Epithelial cell of prostate (primary cell): ENCODE data around the gene FAM131A.

ENCODE experiments used
- DNase-seq: peaks from one replicate; pipeline ENCODE4 v3.0.0-alpha.2; 2011; ENCODE audit warnings: low read depth, low spot score
- H3K27ac ChIP-seq: fragments of 450-650 bp; 2 replicates; pipeline ENCODE4 v1.5.1; 2017; ENCODE audit warnings: mild to moderate bottlenecking

The FAM131A gene

DNA sequence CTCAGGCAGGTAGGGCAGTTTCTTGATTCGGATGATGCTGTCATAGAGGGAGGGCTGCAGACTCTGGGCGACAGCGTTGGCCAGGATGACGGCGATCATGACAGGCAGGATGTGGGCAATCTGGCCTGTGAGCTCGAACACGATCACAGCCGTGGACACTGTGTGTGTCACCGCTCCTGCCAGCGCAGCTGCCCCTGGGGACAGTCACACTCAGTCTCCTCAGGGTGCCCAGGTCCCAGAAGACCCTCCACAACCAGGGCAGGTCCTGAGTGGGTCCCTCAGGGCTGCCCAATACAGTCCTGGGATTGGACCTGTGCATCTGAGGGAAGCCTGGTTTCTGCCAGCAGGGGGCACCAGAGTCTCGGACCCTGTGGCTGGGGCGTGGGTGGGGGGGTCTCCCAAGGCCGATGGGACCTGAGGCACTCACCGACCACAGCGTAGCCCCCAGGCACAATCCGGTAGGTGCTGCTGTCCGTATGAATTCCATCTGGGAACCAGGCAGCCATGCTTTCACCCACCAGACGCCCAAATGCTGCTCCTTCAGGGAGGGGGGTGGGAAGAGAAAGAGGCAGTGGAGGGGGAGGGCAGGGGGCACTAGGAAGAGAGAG is 16.8 kb downstream of the FAM131A start:
- no peak for DNase-seq
- H3K27ac ChIP-seq, result no peak overlapping the region

GRCh38 chr3:184354754-184355153 is 17.4 kb downstream of the FAM131A start:
- H3K27ac ChIP-seq, result no peak overlapping the region
- DNase-seq, result no peak

- H3K27ac ChIP-seq, result no peak overlapping the region
These were observed 18.1 kb downstream of the FAM131A start for GRCh38 chr3:184355261-184356040.

DNA sequence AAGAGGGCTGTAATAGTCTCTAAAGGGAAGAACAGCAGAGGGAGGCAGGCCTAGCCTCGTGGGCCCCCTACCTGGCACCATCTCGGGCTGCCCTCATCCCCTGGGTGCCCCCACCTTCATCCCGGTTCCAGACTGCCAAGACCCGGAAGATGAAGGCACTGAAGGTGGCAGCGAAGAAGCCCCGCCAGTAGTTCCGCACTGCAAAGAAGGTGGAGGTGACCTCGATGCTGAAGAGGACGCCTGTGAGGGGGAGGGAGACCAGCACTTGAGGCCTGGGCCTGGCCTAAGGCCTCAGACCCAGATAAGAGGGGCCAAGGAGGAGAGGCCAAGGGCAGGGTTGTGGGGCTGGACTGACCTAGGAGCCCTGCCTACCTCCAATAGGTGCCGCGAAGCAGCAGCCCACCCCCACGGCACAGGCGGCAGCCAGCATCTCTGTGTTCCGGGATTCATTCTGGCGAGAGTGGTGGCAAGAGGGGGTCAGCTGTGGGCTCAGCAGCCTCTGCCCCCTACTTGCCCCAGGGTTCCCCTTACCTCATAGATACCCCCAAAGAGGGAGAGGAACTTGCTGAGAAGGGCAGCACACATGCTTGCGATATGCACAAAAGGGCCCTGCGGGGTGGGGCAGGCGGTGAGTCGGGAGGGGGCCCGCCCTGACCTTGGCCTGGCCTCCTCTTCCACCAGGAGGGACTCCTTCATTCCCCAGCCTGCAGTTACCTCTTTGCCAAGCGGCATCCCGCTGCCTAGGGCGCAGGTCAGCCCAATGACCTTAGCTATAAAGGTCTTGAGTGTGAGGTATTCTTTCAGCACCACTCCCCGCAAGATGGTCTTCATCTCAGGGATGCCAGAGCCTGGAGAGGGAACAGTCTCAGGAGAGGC is 20.1 kb downstream of the FAM131A start:
- no peak overlapping the region for H3K27ac ChIP-seq
- no peak for DNase-seq

More at GRCh38 chr3:184355261-184356040, 18.1 kb downstream of the FAM131A start:
- no peak for DNase-seq

- H3K27ac ChIP-seq, result no peak overlapping the region
- DNase-seq, result no peak
These were observed 20.8 kb downstream of the FAM131A start for GRCh38 chr3:184358124-184358767.

GRCh38 chr3:184358921-184359350 is 21.5 kb downstream of the FAM131A start:
- no peak for DNase-seq
- no peak overlapping the region for H3K27ac ChIP-seq

GRCh38 chr3:184359610-184360009 is 22.2 kb downstream of the FAM131A start:
- H3K27ac ChIP-seq, result no peak overlapping the region
- DNase-seq, result no peak

DNA sequence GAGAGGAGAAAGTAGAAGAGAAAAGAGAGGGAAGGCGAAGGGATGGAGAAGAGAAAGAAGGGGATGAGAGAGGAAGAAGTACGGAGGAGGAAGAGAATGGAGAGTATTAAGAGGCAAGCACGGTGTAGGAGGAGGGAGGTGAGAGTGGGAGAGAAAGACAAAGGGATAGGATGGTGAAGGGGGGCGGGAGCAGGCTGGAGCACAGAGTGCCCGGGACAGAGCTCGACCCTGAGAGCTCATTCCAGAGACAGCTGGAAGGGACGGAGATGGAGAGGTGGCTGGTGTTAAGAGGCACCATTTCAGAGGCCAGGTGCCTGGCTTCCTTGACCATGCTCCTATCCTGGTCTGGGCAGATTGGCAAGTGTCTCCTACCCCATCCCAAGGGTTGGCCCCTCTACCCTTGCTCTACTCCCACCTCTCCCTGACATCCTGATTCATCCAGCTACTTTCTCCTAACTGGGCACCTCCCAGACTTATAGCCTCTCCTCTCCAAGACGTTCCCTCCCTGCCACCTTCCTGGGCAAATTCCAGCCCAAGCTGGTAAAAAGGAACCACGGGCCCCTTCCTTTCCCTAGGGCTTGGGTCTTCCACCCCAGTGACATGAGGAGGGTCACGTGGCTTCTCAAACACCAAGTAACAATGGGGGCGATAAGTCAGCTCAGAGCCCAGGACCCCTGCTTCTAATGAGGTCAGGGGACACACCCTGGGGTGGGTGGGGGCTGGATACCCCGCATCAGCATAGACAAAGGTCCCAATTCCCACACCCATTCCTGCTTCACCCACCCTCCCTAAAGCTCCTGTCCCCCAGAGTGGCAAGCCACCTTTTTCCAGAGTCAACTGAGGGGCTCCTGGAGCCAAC is 22.9 kb downstream of the FAM131A start:
- no peak overlapping the region for H3K27ac ChIP-seq
- DNase-seq, result no peak

DNA sequence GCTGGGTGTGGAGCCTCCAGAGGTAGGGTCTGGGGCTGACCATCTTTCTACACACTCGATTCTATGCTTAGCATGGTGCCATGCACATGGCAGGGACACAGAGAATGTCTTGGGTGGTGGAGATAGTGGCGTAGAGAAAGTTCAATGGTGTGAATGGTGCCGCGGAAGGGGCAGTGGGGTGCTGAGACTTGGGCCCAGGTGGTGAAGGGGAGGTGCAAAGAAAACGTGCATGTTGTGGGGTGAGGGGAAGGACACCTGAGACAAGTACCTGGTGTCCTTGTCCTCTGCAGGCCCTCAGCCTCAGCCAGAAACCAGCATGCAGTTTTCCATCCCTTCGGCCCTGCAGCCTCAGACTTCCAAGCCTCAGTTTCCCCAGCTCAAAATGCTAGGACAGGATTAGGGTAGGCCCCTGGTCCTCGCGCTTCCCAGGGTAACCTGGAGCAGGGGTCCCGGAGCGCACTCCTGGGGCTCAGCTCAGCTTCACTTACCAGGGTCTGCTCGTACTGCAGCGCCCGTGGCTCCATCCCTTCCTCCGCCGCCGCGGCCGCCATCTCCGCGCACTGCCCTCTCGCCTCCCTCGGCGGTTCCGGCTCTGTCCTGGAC is 23.6 kb downstream of the FAM131A start:
- peak overlapping the region; percentile 97 for H3K27ac ChIP-seq
- DNase-seq, result no peak

- DNase-seq, result no peak
These were observed 24.1 kb downstream of the FAM131A start, which contains the start of the genes CLCN2 and POLR2H for GRCh38 chr3:184361532-184361931. Gene CLCN2, minus strand, starts transcription at chr3:184361605. Its CDS starts 126 bp downstream, at chr3:184361479. Gene POLR2H, plus strand, starts transcription at chr3:184361710. Its CDS starts 1,783 bp downstream, at chr3:184363493.

DNA sequence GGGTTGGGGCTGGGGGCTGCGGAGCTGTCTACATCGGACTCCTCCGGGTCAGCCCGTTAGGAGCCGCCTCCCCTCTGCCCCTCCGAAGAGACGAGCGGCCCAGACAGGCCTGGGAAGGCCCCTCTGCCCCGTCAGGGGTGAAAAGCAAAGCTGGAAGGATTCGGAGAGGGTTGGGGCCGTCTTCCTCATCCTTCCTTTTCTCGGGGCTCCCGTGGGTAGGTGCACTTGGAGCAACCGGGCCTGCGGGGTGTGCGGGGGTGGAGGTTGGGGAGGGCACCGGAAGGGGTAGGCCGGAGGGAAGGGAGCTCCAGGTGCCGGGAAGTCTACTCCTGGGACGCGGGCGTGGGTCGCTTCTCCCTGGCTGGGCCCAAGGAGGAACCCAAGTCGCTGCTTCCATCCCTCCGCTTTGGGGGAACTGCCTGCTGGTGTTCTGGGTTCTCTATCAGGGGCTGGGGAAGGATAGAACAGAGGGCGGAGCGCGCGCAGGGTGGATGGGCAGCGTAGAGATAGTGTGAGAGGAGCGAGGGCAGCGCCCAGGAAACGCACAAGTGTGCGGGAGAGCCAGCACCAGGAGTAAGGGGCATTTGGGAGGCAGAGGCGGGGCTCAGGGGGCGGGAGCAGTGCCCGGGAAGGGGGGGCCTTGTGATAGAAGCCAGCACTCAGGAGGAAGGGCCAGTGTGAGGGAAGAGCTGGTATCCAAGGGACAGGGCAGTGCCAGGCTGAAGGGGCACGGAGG is 24.7 kb downstream of the FAM131A start:
- H3K27ac ChIP-seq, result peak overlapping the region; percentile 97
- DNase-seq, result peak; percentile 10

More at GRCh38 chr3:184361532-184361931, 24.1 kb downstream of the FAM131A start, which contains the start of the genes CLCN2 and POLR2H:
- H3K27ac ChIP-seq, result peak within 1 kb of the TSS; percentile 97

GRCh38 chr3:184362668-184363546 is 25.5 kb downstream of the FAM131A start:
- H3K27ac ChIP-seq, result peak overlapping the region; percentile 97
- peak; percentile 90 for DNase-seq

DNA sequence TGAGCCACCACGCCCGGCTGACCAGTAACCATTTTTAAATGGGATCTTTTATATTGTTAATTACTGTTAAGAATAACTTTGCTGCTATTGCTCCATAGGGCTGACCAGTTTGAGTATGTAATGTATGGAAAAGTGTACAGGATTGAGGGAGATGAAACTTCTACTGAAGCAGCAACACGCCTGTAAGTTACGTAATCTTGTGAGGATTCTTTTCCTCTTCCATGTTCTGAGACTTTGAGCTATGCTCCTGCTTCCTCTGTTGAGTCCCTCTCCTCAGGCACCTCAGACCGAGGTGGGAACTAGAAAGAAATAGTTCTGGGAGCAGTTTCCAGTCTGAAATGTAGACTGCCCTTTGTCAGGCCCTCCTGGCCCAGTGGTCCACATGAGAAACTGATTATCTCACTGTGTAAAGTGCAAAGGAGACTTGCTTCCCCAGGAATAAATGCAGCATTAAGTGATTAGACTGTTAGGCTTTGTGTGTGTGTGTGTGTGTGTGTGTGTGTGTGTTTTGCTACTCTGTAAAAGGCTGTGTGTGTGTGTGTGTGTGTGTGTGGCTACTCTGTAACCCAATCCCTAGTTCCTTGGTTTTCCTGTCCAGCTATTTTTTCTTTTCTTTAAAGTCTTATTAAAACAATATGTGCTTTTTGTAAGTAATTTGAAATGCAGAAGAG is 29.4 kb downstream of the FAM131A start:
- no peak overlapping the region for H3K27ac ChIP-seq
- DNase-seq, result no peak

DNA sequence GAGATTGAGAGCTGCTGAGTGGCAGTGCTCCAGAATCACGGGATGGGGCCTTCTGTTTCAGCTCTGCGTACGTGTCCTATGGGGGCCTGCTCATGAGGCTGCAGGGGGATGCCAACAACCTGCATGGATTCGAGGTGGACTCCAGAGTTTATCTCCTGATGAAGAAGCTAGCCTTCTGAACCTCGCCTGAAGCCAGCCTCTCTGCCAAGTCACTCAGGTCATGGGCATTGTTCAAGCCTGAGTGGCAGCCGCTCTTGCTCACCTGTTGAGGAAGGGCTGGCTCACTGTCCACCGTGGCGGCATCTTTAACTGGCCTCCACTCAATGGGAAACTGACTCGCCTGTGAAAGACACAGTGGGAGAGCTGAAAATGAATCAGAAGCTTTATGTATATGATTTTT is 30.7 kb downstream of the FAM131A start:
- no peak overlapping the region for H3K27ac ChIP-seq

GRCh38 chr3:184368586-184369183 is 31.3 kb downstream of the FAM131A start:
- DNase-seq, result no peak
- H3K27ac ChIP-seq, result no peak overlapping the region

More for the DNA sequence above, 30.7 kb downstream of the FAM131A start:
- no peak for DNase-seq

DNA sequence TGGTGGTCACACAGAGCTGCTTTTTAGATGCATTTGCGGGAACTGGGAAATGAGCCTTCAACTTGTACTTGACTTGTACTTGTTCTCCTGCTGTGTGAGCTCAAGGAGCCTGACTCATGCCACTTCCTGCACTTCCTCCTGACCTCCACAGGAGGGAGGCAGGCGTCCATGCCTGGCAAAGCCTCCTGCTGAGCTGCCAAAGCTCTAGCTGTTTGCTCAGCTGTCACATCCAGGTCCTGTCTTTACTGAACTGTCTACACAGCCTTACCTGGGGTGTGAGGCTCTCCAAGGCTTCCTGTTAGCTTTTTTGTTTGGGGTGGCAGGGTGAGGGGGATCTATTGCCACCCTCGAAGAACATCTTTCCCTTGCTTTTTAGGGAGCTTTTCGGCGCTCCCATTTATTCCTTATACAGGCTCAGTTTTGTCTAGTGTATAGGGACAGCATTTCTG is 34.2 kb downstream of the FAM131A start:
- peak; percentile 60 for DNase-seq
- no peak overlapping the region for H3K27ac ChIP-seq
